Epithelial cell of esophagus (primary cell): ENCODE data around the gene ARNT2.

ENCODE experiments used
- DNase-seq: peaks from one replicate; pipeline ENCODE4 v3.0.0; 2010; ENCODE audit warnings: low read depth
- H3K4me3 ChIP-seq: 2 replicates; pipeline ENCODE4 v1.5.1; 2011; ENCODE audit warnings: mild to moderate bottlenecking, low read length, control low read depth
- CTCF ChIP-seq: IDR thresholded peaks from 2 replicates; pipeline ENCODE4 v1.5.1; 2011; ENCODE audit warnings: low read depth, mild to moderate bottlenecking, low read length, control low read depth, inconsistent platforms; ENCODE audit not compliant: insufficient read depth; ENCODE audit errors: missing control alignments

The ARNT2 gene

GRCh38 chr15:80455668-80456442, 51.7 kb downstream of the ARNT2 start:
- DNase-seq = peak; percentile 87
- TF ChIP-seq CTCF = peak; percentile 95
- no peak overlapping the region for H3K4me3 ChIP-seq

GRCh38 chr15:80456517-80457492, 52.6 kb downstream of the ARNT2 start:
- H3K4me3 ChIP-seq = no peak overlapping the region
- TF ChIP-seq CTCF = no peak
- no peak for DNase-seq

DNA sequence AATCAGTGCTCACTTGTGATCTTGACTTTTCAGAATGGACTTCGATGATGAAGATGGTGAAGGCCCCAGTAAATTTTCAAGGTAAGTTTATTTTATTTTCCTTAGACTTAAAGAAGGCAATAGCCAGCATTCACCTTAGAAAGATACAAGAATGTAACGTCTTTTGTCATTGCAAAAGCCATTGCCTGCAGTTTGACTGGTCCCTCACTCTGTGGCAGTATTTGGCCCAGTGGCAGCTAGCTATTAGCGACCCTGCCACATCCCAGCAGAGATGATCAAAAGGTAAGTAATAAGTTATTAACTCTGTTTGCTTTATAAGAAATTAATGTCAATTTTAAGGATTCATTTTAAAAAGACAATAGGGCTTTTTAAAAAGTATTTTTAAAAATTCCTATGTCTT, 53.7 kb downstream of the ARNT2 start:
- DNase-seq = no peak
- no peak overlapping the region for H3K4me3 ChIP-seq
- TF ChIP-seq CTCF = no peak

DNA sequence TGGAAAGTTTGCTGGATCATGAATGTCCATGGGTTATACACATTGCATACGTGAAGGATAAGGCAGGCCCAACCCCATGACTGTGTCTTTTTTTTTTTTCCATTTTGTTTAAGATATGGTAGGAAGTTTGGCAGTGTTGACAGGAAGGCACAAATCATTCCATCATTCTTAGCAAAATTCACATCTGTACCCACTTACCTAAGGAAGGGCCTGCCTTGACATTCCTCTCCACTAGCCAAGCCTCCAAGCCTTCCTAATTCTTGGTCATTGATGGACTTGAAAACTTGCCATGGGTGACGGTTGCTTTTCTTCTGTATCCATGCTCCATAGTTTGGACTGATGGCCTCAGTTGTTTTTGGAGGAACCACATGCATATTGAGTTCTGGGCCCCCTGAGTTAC, 54.4 kb downstream of the ARNT2 start:
- no peak for DNase-seq
- H3K4me3 ChIP-seq = no peak overlapping the region
- no peak for TF ChIP-seq CTCF

GRCh38 chr15:80459380-80459779, 55.2 kb downstream of the ARNT2 start:
- TF ChIP-seq CTCF = no peak
- no peak for DNase-seq
- H3K4me3 ChIP-seq = no peak overlapping the region

GRCh38 chr15:80459818-80460217, 55.6 kb downstream of the ARNT2 start:
- H3K4me3 ChIP-seq = no peak overlapping the region
- TF ChIP-seq CTCF = no peak
- no peak for DNase-seq
